Hematopoietic multipotent progenitor cell treated with erythropoietin and hydrocortisone succinate and interleukin-3 and kit ligand, for 6 days (in vitro differentiated cells): ENCODE measurements around the gene TRPM5.

Source experiments
- DNase-seq: peaks from one replicate; pipeline ENCODE4 v3.0.0-alpha.2; 2015

Gene TRPM5

DNA sequence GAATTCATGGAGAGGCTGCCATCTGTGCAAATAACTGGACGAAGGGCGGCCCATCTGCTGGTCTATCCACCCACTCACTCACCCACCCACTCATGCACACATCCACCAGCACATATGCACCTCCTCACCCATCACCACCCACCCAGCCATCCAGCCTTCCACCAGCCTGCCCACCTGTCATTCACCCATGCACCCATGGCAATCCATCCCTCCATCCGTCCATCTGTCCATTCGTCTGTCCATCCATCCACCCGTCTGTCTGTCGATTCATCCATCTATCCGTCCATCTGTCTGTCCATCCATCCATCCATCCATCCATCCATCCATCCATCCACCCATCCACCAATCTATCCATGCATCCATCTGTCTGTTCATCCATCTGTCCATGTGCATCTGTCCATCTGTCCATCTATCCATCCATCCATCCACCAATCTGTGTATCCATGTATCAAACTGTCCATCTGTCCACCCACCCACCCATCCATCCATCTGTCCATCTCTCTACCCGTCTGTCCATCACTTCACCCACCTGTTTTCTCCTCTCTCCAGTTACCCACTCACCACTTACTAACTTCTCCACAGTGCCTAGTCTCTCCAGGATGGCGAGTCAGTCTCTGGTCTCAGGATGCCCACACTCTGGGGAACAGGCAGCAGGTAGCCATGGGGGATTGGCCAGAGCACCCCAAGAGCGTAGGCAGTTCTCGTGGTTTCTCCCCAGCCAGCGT is 8.9 kb downstream of the TRPM5 start:
- DNase-seq = no peak

DNA sequence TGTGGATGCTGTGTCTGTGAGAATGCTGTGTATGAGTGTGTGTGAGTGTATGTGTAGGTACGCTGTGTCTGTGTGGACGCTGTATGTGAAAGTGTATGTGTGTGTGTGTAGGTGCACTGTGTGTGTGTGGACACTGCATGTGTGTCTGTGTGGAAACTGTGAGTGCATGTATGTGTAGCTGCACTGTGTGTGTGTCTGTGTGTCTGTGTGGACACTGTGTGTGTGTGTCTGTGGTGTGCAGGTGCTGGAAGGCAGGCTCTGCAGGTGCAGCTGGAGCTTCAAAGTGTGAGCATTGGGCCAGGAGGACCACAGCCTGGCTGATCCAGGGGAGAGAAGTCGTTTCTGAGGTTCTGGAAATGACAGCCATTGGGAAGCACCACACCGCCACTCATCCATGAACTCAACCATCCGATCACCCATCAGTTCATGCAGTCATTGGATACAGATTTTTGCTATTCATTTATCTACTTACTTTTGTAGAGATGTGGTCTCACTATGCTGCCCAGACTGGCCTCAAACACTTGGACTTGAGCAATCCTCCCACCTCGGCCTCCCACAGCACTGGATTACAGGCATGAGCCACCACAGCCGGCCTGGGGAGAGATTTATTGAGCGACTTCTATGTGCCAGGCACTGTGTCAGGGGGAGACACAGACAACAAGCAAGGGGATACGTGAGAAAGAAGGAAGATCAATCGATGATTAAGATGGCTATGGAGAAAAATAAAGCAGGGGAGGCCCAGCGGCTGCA is 9.6 kb downstream of the TRPM5 start:
- no peak for DNase-seq

DNA sequence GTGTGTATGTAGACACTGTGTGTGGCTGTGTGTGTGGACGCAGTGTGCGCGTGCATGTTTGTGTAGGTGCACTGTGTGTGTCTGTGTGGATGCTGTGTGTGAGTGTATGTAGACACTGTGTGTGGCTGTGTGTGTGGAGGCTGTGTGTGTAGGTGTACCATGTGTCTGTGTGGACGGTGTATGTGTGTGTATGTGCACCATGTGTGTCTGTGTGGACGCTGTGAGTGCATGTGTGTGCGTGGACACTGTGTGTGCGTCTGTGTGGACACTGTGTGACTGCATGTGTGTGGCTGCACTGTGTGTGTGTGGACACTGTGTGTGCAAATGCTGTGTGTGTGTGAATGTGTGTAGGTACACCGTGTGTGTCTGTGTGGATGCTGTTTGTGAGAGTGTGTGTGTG is 10.3 kb downstream of the TRPM5 start:
- no peak for DNase-seq

DNA sequence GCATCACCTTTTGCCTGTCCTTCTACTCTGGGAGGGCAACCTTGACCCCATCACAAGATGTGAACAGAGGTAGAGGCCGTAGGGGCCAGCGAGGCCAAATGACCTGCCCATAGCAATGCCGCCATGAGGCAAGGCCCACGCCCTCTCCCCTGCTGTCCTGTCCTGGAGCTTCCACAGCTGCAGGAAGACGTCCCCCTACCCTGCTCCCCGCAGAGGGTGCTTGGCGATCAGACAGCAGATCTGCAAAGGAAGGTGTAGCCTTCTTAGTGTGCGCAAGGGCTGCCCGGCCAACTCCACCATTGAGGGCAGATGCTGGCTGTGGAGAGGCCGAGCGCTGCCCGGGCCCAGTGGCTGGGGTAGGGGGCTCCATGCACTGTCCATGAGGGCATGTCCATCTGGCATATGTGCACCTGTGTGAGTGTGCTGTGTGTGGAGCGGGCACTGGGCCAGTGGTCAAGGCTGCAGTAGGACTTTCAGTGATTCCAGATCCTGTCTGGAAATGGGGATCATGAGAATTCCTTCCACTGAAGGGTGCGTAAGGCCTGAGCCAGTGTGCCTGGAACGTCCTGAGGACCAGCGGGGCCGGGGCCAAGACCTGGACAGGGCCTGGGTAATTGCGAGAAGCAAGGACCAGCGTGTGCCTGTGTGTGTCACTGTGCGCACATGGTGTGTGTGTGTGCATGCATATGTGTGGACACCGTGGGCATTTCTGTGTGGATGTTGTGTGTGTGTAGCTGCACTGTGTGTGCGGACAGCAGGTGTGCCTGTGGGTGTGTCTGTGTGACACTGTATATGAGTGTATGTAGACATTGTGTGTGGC is 11.0 kb downstream of the TRPM5 start:
- DNase-seq = no peak

DNA sequence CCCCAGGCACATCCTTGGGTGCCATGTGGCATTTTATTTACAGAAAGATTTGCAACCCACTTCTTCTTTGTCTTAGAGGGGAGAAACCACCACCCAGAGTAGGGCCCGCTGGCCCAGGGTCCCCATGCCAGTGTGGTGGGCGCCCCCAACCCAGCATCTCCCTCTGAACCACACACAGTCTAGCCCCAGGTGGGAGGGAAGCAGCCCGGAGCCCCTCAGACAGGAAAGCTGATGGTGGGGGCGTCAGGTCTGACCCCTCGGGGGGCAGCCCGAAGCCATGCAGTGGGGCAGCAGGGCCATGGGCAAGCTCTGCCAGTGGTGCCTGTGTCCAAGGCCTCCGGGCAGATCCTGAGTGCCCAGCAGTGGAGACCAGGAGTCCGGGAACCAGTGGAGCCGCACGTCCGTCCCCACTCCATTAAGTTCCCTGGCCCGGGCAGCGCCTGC is 11.7 kb downstream of the TRPM5 start:
- DNase-seq = no peak

DNA sequence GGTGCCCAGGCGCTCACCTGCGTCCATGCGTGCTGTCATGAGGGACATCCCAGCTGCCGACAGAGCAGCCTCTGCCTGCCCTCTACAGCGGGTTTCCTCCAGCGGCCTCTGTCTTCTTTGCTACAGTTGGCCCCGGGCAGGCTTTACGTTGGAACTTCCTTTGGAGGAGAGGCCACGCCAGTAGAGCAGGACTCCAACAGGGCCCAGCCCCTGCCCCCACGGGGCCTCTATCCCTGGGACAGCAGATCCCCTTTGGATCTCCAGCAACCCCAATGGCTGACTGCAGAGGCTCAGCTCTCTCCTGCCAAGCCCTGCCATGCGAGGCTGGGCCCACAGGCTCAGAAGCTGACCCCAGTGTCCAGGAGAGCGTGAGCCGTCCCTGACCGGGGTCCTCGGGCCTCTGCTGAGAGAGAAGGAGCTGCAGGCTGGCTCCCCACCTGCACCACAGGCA is 12.1 kb downstream of the TRPM5 start:
- DNase-seq = no peak

DNA sequence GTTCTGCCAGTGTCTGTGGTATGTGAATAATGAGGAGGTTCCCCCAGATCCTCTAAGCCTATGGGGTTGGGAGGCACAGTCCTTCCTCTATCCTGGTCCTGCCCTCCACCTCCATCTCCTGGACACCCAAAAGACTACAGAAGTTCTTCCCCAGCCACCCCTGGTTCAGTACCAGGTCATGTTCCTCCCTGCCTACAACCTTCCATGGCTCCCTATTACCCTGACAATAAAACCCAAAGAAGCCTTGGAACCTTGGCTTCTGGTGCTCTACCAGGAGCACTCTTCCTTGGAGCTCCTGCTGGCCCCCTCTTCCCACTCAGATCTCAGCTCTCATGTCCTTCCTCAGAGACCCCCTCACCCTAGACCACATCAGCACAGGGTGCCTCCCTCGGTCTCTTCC is 12.9 kb downstream of the TRPM5 start:
- no peak for DNase-seq

DNA sequence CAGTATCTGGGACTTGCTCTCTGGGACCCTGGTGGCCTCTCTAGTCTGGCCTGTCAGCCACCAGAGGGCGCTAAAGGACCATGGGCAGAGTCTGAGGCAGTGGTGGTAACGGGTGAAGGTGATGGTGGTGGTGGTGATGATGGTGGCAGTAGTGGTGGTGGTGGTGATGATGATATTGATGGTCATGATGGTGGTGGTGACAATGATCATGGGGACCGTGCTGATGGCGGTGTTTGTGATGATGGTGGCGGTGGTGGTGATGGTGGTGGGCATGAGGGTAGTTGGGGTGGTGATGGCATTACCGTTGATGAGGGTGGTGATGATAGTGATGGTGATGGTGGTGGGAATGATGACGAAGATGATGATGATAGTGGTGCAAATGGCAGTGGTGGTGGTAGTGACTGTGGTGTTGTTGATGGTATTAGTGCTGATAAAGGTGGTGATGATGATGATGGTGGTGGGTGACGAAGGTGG is 16.0 kb downstream of the TRPM5 start:
- peak; percentile 86 for DNase-seq

DNA sequence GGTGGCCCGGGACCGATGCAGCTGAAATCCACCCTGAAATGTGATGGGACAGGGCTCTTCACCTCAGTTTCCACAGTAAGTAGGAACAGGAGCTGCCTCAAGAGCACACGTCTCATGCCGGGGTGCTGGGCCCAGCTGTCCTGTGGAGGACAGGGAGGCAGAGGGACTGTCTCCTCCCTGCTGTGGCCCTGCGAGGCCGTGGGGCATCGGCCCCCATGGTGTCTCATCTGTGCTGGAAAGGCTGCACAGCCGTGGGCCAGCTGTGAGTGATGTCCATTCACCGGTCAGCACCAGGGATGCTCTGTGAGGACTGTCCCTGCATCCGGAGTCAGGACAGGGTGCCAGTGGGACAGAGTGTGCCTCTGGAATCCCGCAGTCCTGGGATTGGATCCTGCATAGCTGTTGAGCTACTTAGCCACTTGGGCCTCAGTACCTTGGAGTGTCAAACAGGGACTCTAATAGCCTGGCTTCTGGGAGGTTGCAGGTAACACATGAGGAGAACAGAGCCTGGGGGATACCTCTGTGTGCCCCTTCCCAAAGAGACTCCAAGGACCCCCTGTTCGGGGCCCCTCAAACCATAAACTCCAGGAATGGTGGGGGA is 16.5 kb downstream of the TRPM5 start:
- DNase-seq = no peak

DNA sequence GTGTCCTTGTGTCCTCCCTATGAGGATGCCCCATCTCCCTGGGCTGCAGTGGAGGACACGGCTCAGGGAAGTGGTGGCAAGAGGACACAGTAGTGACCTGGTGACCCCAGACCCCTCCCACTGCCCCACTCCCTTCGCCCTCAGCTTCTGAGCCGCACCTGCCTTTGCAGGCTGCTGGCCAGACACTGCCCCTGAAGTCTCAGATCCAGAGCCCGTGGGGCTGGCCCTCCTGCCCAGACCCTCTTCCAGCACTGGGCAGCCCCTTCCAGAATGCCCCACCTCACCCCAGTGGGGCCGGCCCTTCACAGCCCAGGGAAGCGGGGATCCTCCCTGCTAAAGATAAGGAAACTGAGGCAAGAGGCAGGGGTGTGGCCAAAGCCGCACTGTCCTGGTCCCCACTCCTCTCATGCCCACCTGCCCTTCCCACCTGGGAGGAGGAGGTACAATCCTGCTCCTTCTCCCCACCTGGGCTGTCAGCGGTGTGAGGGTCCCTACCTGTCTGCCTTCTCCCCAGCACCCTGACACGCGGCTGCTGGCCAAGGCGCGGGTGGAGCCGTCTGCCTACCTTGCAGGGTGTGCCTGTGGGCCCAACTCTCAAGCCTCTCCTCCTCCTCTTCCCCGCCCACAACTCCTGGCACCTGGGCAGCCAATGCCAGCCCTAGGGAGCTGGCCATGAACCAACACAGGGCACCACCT is 17.3 kb downstream of the TRPM5 start:
- DNase-seq = no peak

DNA sequence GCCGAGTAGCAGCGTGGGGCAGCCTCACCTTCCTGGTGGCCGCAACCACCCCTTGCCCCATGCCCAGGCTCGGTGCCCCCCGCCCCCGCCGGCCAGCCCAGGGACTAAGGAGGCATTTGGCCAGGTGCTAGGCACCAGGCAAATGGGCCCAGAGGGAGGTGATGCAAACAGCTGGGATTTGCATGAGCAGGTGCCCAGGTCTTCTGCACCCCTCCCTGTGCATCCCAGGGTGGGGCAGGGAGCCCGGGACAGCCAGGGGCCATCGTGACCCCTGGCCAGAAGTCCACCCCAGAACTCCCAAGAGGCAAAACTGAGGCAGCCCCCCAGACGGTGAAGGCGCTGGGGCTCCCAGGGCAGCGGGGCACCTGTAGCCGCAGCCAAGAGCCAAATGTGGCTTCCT is 18.1 kb downstream of the TRPM5 start:
- no peak for DNase-seq

DNA sequence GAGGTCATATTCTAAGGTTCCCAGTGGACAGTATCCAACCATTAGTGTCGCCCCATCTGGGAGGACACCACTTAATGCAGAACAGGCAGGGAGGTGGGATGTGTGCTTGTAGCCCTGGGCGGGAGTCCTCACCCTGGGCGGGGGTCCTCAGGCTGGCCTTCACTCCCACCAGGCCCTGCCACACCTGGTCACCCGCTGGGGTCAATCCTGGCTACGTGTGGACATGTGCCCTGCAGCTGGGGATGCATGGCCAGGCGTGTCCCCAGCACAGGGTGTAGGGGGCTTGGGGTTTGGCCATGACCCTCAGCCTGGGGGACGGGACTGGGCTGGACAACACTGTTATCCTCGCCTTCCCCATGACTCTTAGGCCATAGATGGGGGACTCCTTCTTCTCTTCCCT is 18.8 kb downstream of the TRPM5 start:
- no peak for DNase-seq

DNA sequence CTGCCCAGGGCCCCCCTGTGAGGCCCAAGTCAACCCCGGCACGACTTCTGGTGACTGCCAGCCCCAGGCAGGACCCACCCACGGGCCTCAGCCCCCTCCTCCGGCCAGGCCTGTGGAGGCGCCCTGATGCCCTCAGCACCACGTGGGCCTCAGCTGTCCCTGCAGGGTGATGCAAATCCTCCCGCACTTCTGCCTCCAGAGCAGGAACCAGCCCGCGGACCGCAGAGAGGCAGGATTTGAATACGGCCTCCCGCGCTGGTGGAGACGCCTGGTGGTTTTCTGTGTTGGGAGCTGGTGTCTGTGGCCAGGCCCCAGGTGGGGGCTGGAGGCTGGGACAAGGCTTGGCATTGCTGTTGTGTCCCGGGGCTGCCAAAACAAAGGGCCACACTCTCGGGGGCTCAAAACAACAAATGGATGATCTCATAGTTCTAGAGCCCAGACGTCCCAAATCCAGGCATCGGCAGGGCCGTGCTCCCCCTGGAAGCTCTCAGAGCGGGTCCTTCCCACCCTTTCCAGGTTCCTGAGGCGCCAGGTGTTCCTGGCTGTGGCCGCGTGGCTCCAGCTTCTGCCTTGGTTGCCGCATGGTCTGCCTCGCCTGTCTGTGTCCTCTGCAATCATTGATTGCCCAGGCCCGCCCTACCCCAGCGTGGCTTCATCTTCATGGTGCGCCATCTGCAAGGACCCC is 19.4 kb downstream of the TRPM5 start:
- DNase-seq = no peak

DNA sequence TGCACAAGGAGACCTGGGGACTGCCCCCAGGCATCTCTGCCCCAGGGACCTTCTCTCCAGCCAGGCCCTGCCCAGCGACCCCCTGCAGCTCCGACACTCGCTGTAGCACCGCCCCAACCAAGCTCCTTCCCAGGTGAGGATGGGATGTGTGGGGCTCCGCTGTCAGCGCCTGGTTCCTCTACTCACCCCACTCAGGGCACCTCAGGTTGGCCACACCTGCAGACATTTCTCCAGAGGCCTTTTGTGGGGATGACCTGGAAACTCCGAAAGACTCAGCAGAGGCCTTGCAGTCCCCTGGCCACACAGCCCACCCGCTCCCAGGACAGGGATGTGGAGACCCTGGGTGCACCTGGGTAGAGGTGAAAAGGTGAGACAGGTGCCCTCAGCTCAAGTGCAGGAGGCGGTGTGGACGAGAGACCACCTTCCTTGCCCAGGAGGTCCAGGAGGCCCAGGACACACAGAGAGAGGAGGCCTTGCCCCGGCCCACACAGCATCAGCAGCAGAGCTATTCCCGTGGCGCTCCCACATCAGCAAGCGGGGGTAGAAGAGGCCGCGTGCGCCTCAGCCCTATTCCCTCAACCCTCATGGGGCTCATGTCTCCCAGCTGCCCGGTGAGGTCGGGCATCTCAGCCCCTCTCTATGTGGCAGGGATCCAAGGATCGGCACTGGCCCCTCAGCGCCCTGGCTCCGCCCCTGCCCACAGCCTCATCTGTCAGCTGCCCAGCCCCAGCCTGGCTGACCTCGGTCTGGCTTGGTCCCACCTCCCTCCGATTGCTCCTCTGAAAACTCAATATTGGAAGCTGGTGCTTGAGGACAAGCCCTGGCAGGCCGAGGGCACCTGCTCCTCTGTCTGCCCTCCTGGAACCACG is 20.9 kb downstream of the TRPM5 start:
- no peak for DNase-seq

DNA sequence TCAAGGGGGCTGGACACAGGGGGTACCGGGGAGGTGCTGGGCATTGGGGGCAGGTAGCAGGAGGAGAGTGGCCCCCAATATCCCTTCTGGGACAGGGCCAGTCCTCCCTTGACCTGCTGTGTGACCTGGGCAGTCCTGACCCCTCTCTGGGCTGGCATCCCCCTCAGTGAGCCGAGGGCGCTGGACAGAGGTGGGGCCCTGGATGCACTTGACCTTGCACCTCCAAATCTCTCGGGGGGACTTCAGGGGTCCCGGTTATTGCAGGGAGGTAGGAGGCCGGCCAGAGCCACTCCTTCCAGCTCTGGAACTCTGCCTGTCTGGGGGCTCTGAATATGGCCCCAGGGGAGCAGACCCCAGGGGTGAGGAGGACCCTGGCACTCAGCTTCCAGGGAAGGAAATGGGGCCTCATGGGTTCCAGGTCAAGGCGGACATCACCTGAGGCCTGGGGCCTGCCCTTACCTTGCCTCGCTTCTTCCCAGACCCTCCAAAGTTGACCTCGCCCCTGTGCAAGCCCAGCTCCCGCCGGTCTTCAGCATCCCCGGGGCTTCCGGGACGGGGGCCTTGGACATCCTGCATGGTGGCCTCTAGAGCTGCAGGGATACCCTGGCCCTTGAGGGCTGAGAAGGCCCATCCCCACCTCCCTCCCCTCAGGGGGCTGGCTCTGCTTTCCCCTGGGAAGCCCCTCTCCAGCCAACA is 21.7 kb downstream of the TRPM5 start:
- no peak for DNase-seq

DNA sequence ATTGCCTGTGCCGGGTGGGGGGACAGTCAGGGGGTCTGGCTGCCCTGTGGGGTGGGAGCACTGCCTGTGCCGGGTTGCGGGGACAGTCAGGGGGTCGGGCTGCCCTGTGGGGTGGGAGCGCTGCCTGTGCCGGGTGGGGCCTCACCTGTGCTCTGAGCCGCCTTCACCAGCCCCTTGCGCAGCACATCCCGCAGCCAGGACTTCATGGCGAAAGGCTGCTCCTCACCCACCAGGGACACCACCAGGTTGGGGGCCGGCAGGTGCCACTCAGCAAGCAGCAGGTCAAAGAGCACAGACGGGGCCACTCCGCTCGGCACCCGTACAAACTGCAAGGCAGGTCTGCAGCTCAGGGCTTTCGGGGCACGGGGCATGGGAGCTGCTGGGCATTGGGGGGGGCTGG is 22.3 kb downstream of the TRPM5 start:
- DNase-seq = no peak

DNA sequence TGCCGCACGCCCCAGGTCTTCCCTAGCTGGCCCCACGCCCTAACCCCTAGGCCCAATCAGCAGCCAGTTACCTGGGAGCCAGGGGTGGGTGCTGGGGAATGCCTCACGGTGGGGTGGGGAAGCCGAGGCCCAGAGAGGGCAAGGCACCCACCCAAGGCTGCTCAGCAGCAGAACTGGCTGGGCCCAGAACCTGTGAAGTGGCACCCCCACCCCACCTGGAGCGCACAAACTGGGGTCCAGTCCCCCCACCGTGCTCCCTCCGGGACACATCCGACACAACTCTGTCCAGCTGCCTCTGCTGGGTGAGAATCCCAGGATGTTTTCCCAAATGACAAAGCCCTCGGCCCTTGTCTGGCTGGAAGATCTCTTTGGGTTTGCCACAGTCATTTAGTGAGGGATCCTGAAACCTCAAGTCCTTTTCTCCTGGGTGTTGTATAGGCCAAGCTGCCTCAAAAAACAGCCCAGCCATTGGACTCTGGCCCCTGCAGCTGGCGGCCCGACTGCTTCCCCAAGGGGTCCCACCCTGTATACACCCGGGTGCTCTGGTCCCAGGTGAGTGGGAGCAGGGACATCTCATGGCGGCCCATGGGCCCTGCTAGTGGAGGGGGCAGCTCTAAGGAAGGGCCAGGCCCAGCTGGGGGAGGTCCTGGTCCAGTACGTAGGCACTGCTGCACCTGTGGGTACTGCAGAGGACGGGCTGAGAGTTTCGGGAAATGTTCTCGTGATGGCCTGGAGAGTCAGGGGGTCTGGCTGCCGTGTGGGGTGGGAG is 22.9 kb downstream of the TRPM5 start:
- no peak for DNase-seq

DNA sequence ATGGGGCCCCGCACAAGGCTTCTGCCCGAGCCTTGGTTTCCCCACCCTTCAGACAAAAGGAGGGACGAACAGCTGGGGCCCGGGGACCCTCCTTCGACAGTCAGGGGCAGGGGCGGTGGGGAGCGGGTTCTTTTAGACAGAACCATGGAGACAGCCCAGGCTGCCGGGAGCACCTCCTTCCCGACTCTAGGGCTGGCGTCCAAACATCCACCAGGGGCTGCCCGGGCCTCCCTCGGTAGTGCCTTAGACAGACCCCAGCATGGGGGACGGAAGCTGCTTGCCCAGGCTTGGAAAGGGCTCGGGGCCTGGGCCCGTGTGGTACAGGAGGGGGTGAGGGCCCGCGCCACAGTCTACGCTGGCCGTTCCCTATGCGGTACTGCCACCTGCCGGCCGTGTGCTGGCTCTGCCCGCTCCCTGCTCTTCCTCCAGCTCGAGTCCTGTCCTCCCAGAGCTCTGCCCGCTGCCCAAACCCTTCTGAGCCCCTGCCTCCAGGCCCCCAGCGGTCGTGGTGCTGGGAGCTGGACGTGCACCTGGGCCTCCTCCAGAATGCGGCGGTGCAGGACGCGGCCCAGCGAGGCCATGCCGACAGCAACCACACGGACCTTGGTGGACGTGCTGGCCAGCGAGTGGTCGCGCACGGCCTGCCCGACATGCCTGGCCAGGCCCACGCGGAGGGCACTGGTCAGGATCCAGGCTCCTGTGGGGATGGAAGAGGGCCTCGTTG is 23.6 kb downstream of the TRPM5 start:
- DNase-seq = peak; percentile 89
